ENCODE measurements around the gene RUNX3.

RUNX3 gene

GRCh38 chr1:24921938-24922662 is 8.0 kb downstream of the RUNX3 start (continued):
- no peak for TF ChIP-seq ZNF777 (tag by site-specific recombination; IDR thresholded peaks at IDR 0.05; ENCODE audit: borderline replicate concordance)
- no peak for TF ChIP-seq ZNF624 (tag by site-specific recombination; IDR thresholded peaks at IDR 0.05)
- TF ChIP-seq ZNF623 (tag by site-specific recombination; IDR thresholded peaks at IDR 0.05), result no peak
- 0 out of 2 replicates have a peak, but pooled peaks have one; percentile 11 for TF ChIP-seq SCRT2 (tag by site-specific recombination; IDR thresholded peaks at IDR 0.05)

- H3K36me3 ChIP-seq (ENCODE audit: control insufficient read depth in 2 of 2, insufficient read depth in 1 of 2, low read length in 2 of 2), result peaks cover 0 to 8% of the 10 kb centered on the region in 2 experiments; a peak in 1 of 3 replicates
- H3K4me1 ChIP-seq (ENCODE audit: control insufficient read depth, insufficient read depth, low read length), result no peaks in the 10 kb centered on the region
- no peak overlapping the region for H3K27ac ChIP-seq (ENCODE audit: extremely low read depth, low read depth, low read length)
- no peak overlapping the region for H3K4me3 ChIP-seq (ENCODE audit: low read depth, low read length)
- CTCF ChIA-PET, result interaction anchor here (0.6 kb wide), 1 partner anchor 654 kb away, joined by 4 read pairs; no protein-coding TSS in a partner anchor
- TF ChIP-seq EGR2 (tag by site-specific recombination; IDR thresholded peaks at IDR 0.05; ENCODE audit: low read depth), result no peak
- no peak for TF ChIP-seq ZNF623 (tag by site-specific recombination; IDR thresholded peaks at IDR 0.05)
- no peak for TF ChIP-seq ZNF792 (tag by site-specific recombination; IDR thresholded peaks at IDR 0.05)
- POLR2A ChIA-PET, result no interaction called here
- no peaks in the 10 kb centered on the region for H3K9me3 ChIP-seq (ENCODE audit: control insufficient read depth, insufficient read depth, low read depth, low read length)
Measured at GRCh38 chr1:24921412-24921811, 8.7 kb downstream of the RUNX3 start.

- Histone ChIP-seq H3K36me3 (ENCODE audit: control insufficient read depth in 2 of 2, insufficient read depth in 1 of 2, low read length in 2 of 2) (peaks cover 0 to 8% of the 10 kb centered on the region in 2 experiments; a peak in 1 of 3 replicates), H3K4me3 (ENCODE audit: low read depth, low read length) (no peak overlapping the region), H3K4me1 (ENCODE audit: control insufficient read depth, insufficient read depth, low read length) (no peaks in the 10 kb centered on the region), H3K9me3 (ENCODE audit: control insufficient read depth, insufficient read depth, low read depth, low read length) (no peaks in the 10 kb centered on the region), H3K27ac (ENCODE audit: extremely low read depth, low read depth, low read length) (no peak overlapping the region)
- ChIA-PET POLR2A (no interaction called here), CTCF (interaction anchor here (0.6 kb wide), 1 partner anchor 73 kb away, joined by 3 read pairs; no protein-coding TSS in a partner anchor)
- TF ChIP-seq PRDM1 (tag by site-specific recombination; IDR thresholded peaks at IDR 0.05) (peak; percentile 82), ZNF549 (tag by site-specific recombination; IDR thresholded peaks at IDR 0.05) (no peak), ZNF211 (tag by site-specific recombination; IDR thresholded peaks at IDR 0.05; ENCODE audit: low read depth) (no peak), ZNF274 (IDR thresholded peaks at IDR 0.05; ENCODE audit: low read length) (no peak), ZNF274 (tag by site-specific recombination; IDR thresholded peaks at IDR 0.05; ENCODE audit: borderline replicate concordance) (no peak)
Measured at GRCh38 chr1:24920533-24920925, 9.5 kb downstream of the RUNX3 start.

GRCh38 chr1:24919791-24920532 is 10.1 kb downstream of the RUNX3 start:
- H3K4me1 ChIP-seq (ENCODE audit: control insufficient read depth, insufficient read depth, low read length), result no peaks in the 10 kb centered on the region
- H3K27ac ChIP-seq (ENCODE audit: extremely low read depth, low read depth, low read length), result no peak overlapping the region
- no peaks in the 10 kb centered on the region for H3K9me3 ChIP-seq (ENCODE audit: control insufficient read depth, insufficient read depth, low read depth, low read length)
- CTCF ChIA-PET, result interaction anchor here (0.6 to 0.7 kb wide), 2 partner anchors 73 to 536 kb away, joined by 3 to 5 read pairs; no protein-coding TSS in a partner anchor
- peaks cover 0 to 8% of the 10 kb centered on the region in 2 experiments; a peak in 1 of 3 replicates for H3K36me3 ChIP-seq (ENCODE audit: control insufficient read depth in 2 of 2, insufficient read depth in 1 of 2, low read length in 2 of 2)
- H3K4me3 ChIP-seq (ENCODE audit: low read depth, low read length), result no peak overlapping the region
- POLR2A ChIA-PET, result no interaction called here
- no peak for TF ChIP-seq SCRT1 (tag by site-specific recombination; IDR thresholded peaks at IDR 0.05; ENCODE audit: borderline replicate concordance)
- no peak for TF ChIP-seq ZNF2 (tag by site-specific recombination; IDR thresholded peaks at IDR 0.05)
- TF ChIP-seq ZNF677 (tag by site-specific recombination; IDR thresholded peaks at IDR 0.05), result no peak
- no peak for TF ChIP-seq SALL2 (tag by site-specific recombination; IDR thresholded peaks at IDR 0.05; ENCODE audit: borderline replicate concordance)
- peak; percentile 65; the same call in 1 of the 2 replicates for TF ChIP-seq PRDM6 (tag by site-specific recombination; IDR thresholded peaks at IDR 0.05)

Measured in HEK293 (cell line).